ENCODE data around the gene PRC1. TPM values are rescaled to one million over a fixed set of nuclear protein-coding genes. Genes with fewer than 3 reads are reported as not detected.

Gene PRC1
- polyA plus RNA-seq, 1 donor (not counting 4 experiments of a cell fraction or from before 2014, with no cell fraction given) = 105 TPM

- Histone ChIP-seq H3K9me1 (ENCODE audit: control insufficient read depth, extremely low read depth, insufficient read depth, low read length) (no peaks in the 10 kb centered on the region), H3K9ac (ENCODE audit: control insufficient read depth, extremely low read depth, insufficient read depth, low read length) (no peak overlapping the region), H3K27ac (ENCODE audit: control insufficient read depth, insufficient read depth, low read length) (peak overlapping the region; percentile 23), H3K9me3 (ENCODE audit: control insufficient read depth, low read depth, low read length) (no peaks in the 10 kb centered on the region), H4K20me1 (ENCODE audit: control insufficient read depth, extremely low read depth, insufficient read depth, low read length) (peaks cover 3% of the 10 kb centered on the region), H3K79me2 (ENCODE audit: control insufficient read depth, insufficient read depth, low read length) (no peaks in the 10 kb centered on the region), H3K27me3 (ENCODE audit: control insufficient read depth, extremely low read depth, insufficient read depth, low read length) (no peaks in the 10 kb centered on the region), H3K4me3 (ENCODE audit: control insufficient read depth in 2 of 3, extremely low read depth in 1 of 3, insufficient read depth in 2 of 3, low read depth in 1 of 3, low read length in 3 of 3) (no peak overlapping the region), H3K4me1 (ENCODE audit: control insufficient read depth, extremely low read depth, insufficient read depth, low read length) (peaks cover 16% of the 10 kb centered on the region), H2AFZ (ENCODE audit: control insufficient read depth, low read length) (no peak overlapping the region), H3K36me3 (ENCODE audit: control insufficient read depth in 2 of 2, extremely low read depth in 1 of 2, insufficient read depth in 2 of 2, low read length in 2 of 2) (peaks cover 1 to 32% of the 10 kb centered on the region in 2 experiments), H3K4me2 (ENCODE audit: control insufficient read depth, extremely low read depth, insufficient read depth, low read depth, low read length) (peak overlapping the region; percentile 8)
- TF ChIP-seq EZH2 (IDR thresholded peaks at IDR 0.05; ENCODE audit: low read length) (no peak), CTCF (optimal IDR thresholded peaks at IDR 0.05 in 1 of 3, IDR thresholded peaks at IDR 0.05 in 1 of 3, conservative IDR thresholded peaks at IDR 0.05 in 1 of 3; ENCODE audit: extremely low read depth in 1 of 3, insufficient read depth in 2 of 3, low read length in 3 of 3) (no peak)
- no peak for DNase-seq (ENCODE audit: low read depth, low spot score)
- dilution Hi-C loops (cut with MboI; ENCODE audit: extremely low pct_ligation_motif_present, low sequenced_read_pairs) = no loop called here
- FAIRE-seq = peak; percentile 48
Measured at GRCh38 chr15:90967206-90967605, 27.1 kb downstream of the PRC1 start.

GRCh38 chr15:90966262-90966661, 28.1 kb downstream of the PRC1 start:
- Histone ChIP-seq H3K4me1 (ENCODE audit: control insufficient read depth, extremely low read depth, insufficient read depth, low read length) (peaks cover 16% of the 10 kb centered on the region), H3K27ac (ENCODE audit: control insufficient read depth, insufficient read depth, low read length) (no peak overlapping the region), H3K79me2 (ENCODE audit: control insufficient read depth, insufficient read depth, low read length) (no peaks in the 10 kb centered on the region), H2AFZ (ENCODE audit: control insufficient read depth, low read length) (no peak overlapping the region), H4K20me1 (ENCODE audit: control insufficient read depth, extremely low read depth, insufficient read depth, low read length) (peaks cover 3% of the 10 kb centered on the region), H3K36me3 (ENCODE audit: control insufficient read depth in 2 of 2, extremely low read depth in 1 of 2, insufficient read depth in 2 of 2, low read length in 2 of 2) (peaks cover 4 to 37% of the 10 kb centered on the region in 2 experiments), H3K9me3 (ENCODE audit: control insufficient read depth, low read depth, low read length) (no peaks in the 10 kb centered on the region), H3K9ac (ENCODE audit: control insufficient read depth, extremely low read depth, insufficient read depth, low read length) (no peak overlapping the region), H3K4me3 (ENCODE audit: control insufficient read depth in 2 of 3, extremely low read depth in 1 of 3, insufficient read depth in 2 of 3, low read depth in 1 of 3, low read length in 3 of 3) (no peak overlapping the region), H3K4me2 (ENCODE audit: control insufficient read depth, extremely low read depth, insufficient read depth, low read depth, low read length) (no peak overlapping the region), H3K9me1 (ENCODE audit: control insufficient read depth, extremely low read depth, insufficient read depth, low read length) (no peaks in the 10 kb centered on the region), H3K27me3 (ENCODE audit: control insufficient read depth, extremely low read depth, insufficient read depth, low read length) (no peaks in the 10 kb centered on the region)
- DNase-seq (ENCODE audit: low read depth, low spot score) (no peak), FAIRE-seq (no peak)
- TF ChIP-seq EZH2 (IDR thresholded peaks at IDR 0.05; ENCODE audit: low read length) = no peak
- peak in 1 of 3 experiments; percentile 5 for TF ChIP-seq CTCF (optimal IDR thresholded peaks at IDR 0.05 in 1 of 3, IDR thresholded peaks at IDR 0.05 in 1 of 3, conservative IDR thresholded peaks at IDR 0.05 in 1 of 3; ENCODE audit: extremely low read depth in 1 of 3, insufficient read depth in 2 of 3, low read length in 3 of 3)
- dilution Hi-C loops (cut with MboI; ENCODE audit: extremely low pct_ligation_motif_present, low sequenced_read_pairs) = no loop called here
